ENCODE results near the gene ZNF24. TPM values are rescaled to one million over a fixed set of nuclear protein-coding genes. Genes with fewer than 3 reads are reported as not detected.

Gene ZNF24
- total and polyA plus RNA-seq, 10 of the 15 experiments (the other 5 are each of a cell fraction or from before 2014, with no cell fraction given): 13.6 to 41.7 (median 28.3) TPM

- peak; percentile 69 for ATAC-seq
- Histone ChIP-seq H2AFZ (ENCODE audit: control insufficient read depth, low read depth, low read length) (no peak overlapping the region), H3K4me3 (no peak overlapping the region), H3K4me2 (ENCODE audit: control insufficient read depth, insufficient read depth) (no peak overlapping the region), H3K27ac (ENCODE audit: control insufficient read depth, insufficient read depth) (no peak overlapping the region), H3K27me3 (replicated peaks in 1 of 2; ENCODE audit: control insufficient read depth in 2 of 2, insufficient read depth in 2 of 2, low read length in 1 of 2) (0 out of 4 replicates have a peak, but pooled peaks cover 0 to 3% of the 10 kb centered on the region in 2 experiments), H3K4me1 (ENCODE audit: control insufficient read depth, insufficient read depth, low read length) (no peaks in the 10 kb centered on the region), H4K20me1 (ENCODE audit: control insufficient read depth, insufficient read depth) (no peaks in the 10 kb centered on the region), H3K79me2 (ENCODE audit: control insufficient read depth, insufficient read depth, low read length) (no peaks in the 10 kb centered on the region), H3K9me3 (replicated peaks; ENCODE audit: control insufficient read depth, insufficient read depth, low read length) (no peaks in the 10 kb centered on the region; the same call in 2 of the 3 replicates), H3K9ac (ENCODE audit: control insufficient read depth, insufficient read depth, low read length) (no peak overlapping the region), H3K36me3 (ENCODE audit: control insufficient read depth in 2 of 2, insufficient read depth in 2 of 2, low read length in 1 of 2) (no peaks in the 10 kb centered on the region)
- in situ Hi-C loops (cut with MboI) (loop anchor here (10.0 kb wide), 1 partner anchor 898 kb away; no protein-coding TSS in a partner anchor), intact Hi-C loops (cut with micrococcal nuclease; ENCODE audit: unreplicated experiment) (loop anchor here (1.0 to 5.0 kb wide), 2 partner anchors 156 to 565 kb away; no protein-coding TSS in a partner anchor)
- no peak for DNase-seq (ENCODE audit: low read depth, low spot score)
- no peak for FAIRE-seq
- ChIA-PET SMC1A (ENCODE audit: uncharacterized antibody, unreplicated experiment) (interaction anchor here (0.6 to 5.7 kb wide), 23 partner anchors 8 to 897 kb away, joined by 3 to 38 read pairs (median 4); no protein-coding TSS in a partner anchor), CTCF (interaction anchor here (0.7 to 5.2 kb wide), 33 partner anchors 8 to 897 kb away, joined by 3 to 35 read pairs (median 5); no protein-coding TSS in a partner anchor), POLR2A (interaction anchor here (1.4 kb wide), 1 partner anchor 147 kb away, joined by 3 read pairs; the partner anchor contains the start of gene ZNF397), RAD21 (ENCODE audit: unreplicated experiment) (interaction anchor here (0.6 to 2.0 kb wide), 22 partner anchors 11 to 897 kb away, joined by 3 to 14 read pairs (median 5); partner anchors contain the start of gene INO80C)
- 36% methylated on average over 3 of the region's 3 CpGs for WGBS (ENCODE audit: insufficient coverage, insufficient replicate concordance, low lambda C conversion rate, missing lambda C conversion rate)
- TF ChIP-seq CTCF (IDR thresholded peaks at IDR 0.05 in 2 of 3, conservative IDR thresholded peaks at IDR 0.05 in 1 of 3; ENCODE audit: control insufficient read depth in 2 of 3, extremely low read depth in 1 of 3, insufficient read depth in 1 of 3, low read depth in 3 of 3, low read length in 3 of 3) (peak; percentile 17 to 31 (median 31); a peak in 4 of 6 replicates), RAD21 (IDR thresholded peaks at IDR 0.05; ENCODE audit: insufficient read depth, low read depth, low read length) (0 out of 2 replicates have a peak, but pooled peaks have one; percentile 16), USF2 (IDR thresholded peaks at IDR 0.05; ENCODE audit: borderline replicate concordance, low read depth, low read length) (no peak)
- BruUV-seq (replicated peaks): no TSS peak
These were observed 42.9 kb upstream of the ZNF24 start for GRCh38 chr18:35387152-35387571.
